Lung (tissue), 12 donors: ENCODE results near the gene ZNF747. TPM values are rescaled to one million over a fixed set of nuclear protein-coding genes. Genes with fewer than 3 reads are reported as not detected.
"Not testable (repeated sequence)": the region's sequence is repeated elsewhere in the genome, so short reads cannot be mapped to it uniquely, and the experiment has no call there.

ENCODE experiments used
- ATAC-seq: fragments of 200-7000 bp; cut with Tn5 transposase; one replicate; pipeline ENCODE4 v1.9.1; 2020; ENCODE audit warnings: moderate number of reproducible peaks; ENCODE audit not compliant: insufficient read depth, low FRiP score
- DNase-seq, 3 donors: peaks; one replicate each; pipeline ENCODE4 v3.0.0-alpha.2; 2013 to 2017
- H3K27ac ChIP-seq, 2 donors: one replicate each; pipeline ENCODE4 v1.5.1; 2013; ENCODE audit warnings: mild to moderate bottlenecking in 2 of 2, moderate library complexity in 2 of 2, control low read depth in 1 of 2, inconsistent platforms in 1 of 2, low read depth in 1 of 2, low read length in 1 of 2
- H3K27me3 ChIP-seq, 3 donors: one replicate each; pipeline ENCODE4 v1.5.1; 2013; ENCODE audit warnings: low read length in 2 of 3; ENCODE audit not compliant: control insufficient read depth in 3 of 3, insufficient read depth in 3 of 3
- H3K36me3 ChIP-seq, 4 donors: one replicate each; pipeline ENCODE4 v1.5.1; 2013; ENCODE audit warnings: low read length in 4 of 4, mild to moderate bottlenecking in 1 of 4, moderate library complexity in 1 of 4; ENCODE audit not compliant: control insufficient read depth in 4 of 4, insufficient read depth in 4 of 4
- H3K4me1 ChIP-seq, 5 donors: one replicate each; pipeline ENCODE4 v1.5.1; 2013; ENCODE audit warnings: low read length in 5 of 5, mild to moderate bottlenecking in 2 of 5, moderate library complexity in 1 of 5; ENCODE audit not compliant: control insufficient read depth in 5 of 5, insufficient read depth in 5 of 5
- H3K4me3 ChIP-seq: one replicate; pipeline ENCODE4 v1.5.1; 2013; ENCODE audit warnings: mild to moderate bottlenecking, control low read depth, moderate library complexity
- H3K9ac ChIP-seq, 2 donors: one replicate each; pipeline ENCODE4 v1.5.1; 2013; ENCODE audit warnings: low read length in 2 of 2, control low read depth in 1 of 2; ENCODE audit not compliant: insufficient read depth in 1 of 2
- H3K9me3 ChIP-seq, 4 donors: one replicate each; pipeline ENCODE4 v1.5.1; 2013; ENCODE audit warnings: low read length in 3 of 4, mild to moderate bottlenecking in 1 of 4, moderate library complexity in 1 of 4; ENCODE audit not compliant: control insufficient read depth in 4 of 4, insufficient read depth in 3 of 4
- WGBS, 2 donors: extraction: QIAGEN DNeasy Blood & Tissue Kit; methylation state at CpG; one replicate each; pipeline ENCODE4 v1.1.7; 2013; 5-methylcytosine and 5-hydroxymethylcytosine counted together
- polyA plus RNA-seq, 2 donors: library from polyadenylated mRNA; stranded (reverse); fragments of 200-250 nt; gene quantifications; one replicate each; pipeline ENCODE4 v1.2.1, GENCODE V29; 2013
- total RNA-seq, 2 donors: library from RNA; depleted of rRNA in 1 of 2; stranded (reverse); fragments of >200 nt in 1 of 2; gene quantifications; one replicate each; pipeline ENCODE4 v1.2.1, GENCODE V29; 2014 to 2021
- TF ChIP-seq, protein P1 (sequence below): IDR thresholded peaks from 2 replicates; pipeline ENCODE4 v1.5.1; 2012; ENCODE audit warnings: mild to moderate bottlenecking; ENCODE audit errors: control extremely low read depth, extremely low read depth
- donor health status: control.
- donor health status: control.
- donor health status: Bipolar disorder and iron deficiency.
- donor health status: healthy.
- donor health status: DM: yes; HTN: yes; CAD: no.

ZNF747 gene
- total and polyA plus RNA-seq, 4 donors = 7.1 to 11.7 (median 9.2) TPM

GRCh38 chr16:30523768-30524574, 10.7 kb downstream of the ZNF747 start:
- Histone ChIP-seq H3K4me1 (peaks cover 0 to 17% (median 7%) of the 10 kb centered on the region in 5 donors), H3K9me3 (no peaks in the 10 kb centered on the region), H3K27ac (no peak overlapping the region), H3K4me3 (no peak overlapping the region), H3K9ac (no peak overlapping the region), H3K27me3 (no peaks in the 10 kb centered on the region), H3K36me3 (peaks cover 0 to 9% (median 4%) of the 10 kb centered on the region in 4 donors)
- ATAC-seq (no peak), DNase-seq (peak in 2 of 3 donors; percentile 18 to 43)
- WGBS, 2 donors = 80 to 83% methylated on average over 26 of the region's 26 CpGs
- TF ChIP-seq, protein P1, sequence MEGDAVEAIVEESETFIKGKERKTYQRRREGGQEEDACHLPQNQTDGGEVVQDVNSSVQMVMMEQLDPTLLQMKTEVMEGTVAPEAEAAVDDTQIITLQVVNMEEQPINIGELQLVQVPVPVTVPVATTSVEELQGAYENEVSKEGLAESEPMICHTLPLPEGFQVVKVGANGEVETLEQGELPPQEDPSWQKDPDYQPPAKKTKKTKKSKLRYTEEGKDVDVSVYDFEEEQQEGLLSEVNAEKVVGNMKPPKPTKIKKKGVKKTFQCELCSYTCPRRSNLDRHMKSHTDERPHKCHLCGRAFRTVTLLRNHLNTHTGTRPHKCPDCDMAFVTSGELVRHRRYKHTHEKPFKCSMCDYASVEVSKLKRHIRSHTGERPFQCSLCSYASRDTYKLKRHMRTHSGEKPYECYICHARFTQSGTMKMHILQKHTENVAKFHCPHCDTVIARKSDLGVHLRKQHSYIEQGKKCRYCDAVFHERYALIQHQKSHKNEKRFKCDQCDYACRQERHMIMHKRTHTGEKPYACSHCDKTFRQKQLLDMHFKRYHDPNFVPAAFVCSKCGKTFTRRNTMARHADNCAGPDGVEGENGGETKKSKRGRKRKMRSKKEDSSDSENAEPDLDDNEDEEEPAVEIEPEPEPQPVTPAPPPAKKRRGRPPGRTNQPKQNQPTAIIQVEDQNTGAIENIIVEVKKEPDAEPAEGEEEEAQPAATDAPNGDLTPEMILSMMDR = no peak

DNA sequence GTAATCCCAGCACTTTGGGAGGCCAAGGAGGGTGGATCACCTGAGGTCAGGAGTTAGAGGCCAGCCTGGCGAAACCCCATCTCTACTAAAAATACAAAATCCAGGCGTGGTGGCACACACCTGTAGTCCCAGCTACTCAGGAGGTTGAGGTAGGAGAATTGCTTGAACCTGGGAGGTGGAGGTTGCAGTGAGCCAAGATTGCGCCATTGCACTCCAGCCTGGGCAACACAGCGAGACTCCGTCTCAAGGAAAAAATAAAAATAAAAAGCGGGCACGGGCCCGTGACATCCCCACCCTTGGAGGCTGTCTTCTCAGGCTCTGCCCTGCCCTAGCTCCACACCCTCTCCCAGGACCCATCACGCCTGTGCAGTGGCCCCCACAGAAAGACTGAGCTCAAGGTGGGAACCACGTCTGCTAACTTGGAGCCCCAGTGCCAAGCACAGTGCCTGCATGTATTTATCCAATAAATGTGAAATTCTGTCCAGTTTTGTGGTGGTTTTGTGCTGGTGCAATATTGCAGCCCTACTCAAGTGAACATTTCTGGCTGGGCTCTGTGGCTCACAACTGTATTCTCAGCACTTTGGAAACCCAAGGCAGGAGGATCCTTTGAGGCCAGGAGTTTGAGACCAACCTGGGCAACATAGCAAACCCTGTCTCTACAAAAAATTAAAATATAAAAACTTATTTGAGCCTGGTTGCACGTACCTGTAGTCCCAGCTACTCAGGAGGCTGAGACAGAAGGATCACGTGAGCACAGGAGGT, 11.8 kb downstream of the ZNF747 start:
- 91 to 94% methylated on average over 12 of the region's 12 CpGs for WGBS, 2 donors
- H3K4me3 ChIP-seq, H3K27ac ChIP-seq, DNase-seq, H3K9ac ChIP-seq, ATAC-seq, H3K9me3 ChIP-seq, H3K27me3 ChIP-seq: not testable (repeated sequence)
- peaks cover 0 to 15% (median 4%) of the 10 kb centered on the region in 4 donors for H3K36me3 ChIP-seq
- H3K4me1 ChIP-seq = peaks cover 0 to 14% (median 4%) of the 10 kb centered on the region in 5 donors

GRCh38 chr16:30521873-30522641, 12.6 kb downstream of the ZNF747 start:
- H3K27me3 ChIP-seq = no peaks in the 10 kb centered on the region
- DNase-seq = no peak
- no peaks in the 10 kb centered on the region for H3K9me3 ChIP-seq
- 52 to 72% methylated on average over 11 of the region's 11 CpGs for WGBS, 2 donors
- no peak for ATAC-seq
- no peak overlapping the region for H3K4me3 ChIP-seq
- TF ChIP-seq, protein P1 = no peak
- H3K9ac ChIP-seq = peak overlapping the region in 1 of 2 donors; percentile 27
- no peak overlapping the region for H3K27ac ChIP-seq
- peaks cover 0 to 18% (median 4%) of the 10 kb centered on the region in 4 donors for H3K36me3 ChIP-seq
- H3K4me1 ChIP-seq = peaks cover 0 to 9% (median 0%) of the 10 kb centered on the region in 5 donors
